Type B pancreatic cell (in vitro differentiated cells): ENCODE results near the gene CTNNA3. TPM values are rescaled to one million over a fixed set of nuclear protein-coding genes. Genes with fewer than 3 reads are reported as not detected.

Experiments used
- DNase-seq: peaks from one replicate; pipeline ENCODE4 v3.0.0; 2021; ENCODE audit warnings: mixed read lengths; ENCODE audit not compliant: unreplicated experiment; ENCODE audit errors: extremely low spot score
- H3K27ac Mint-ChIP-seq: 2 replicates; pipeline ENCODE4 v1.8.0; 2021; ENCODE audit warnings: mild to moderate bottlenecking, mixed read lengths
- H3K27me3 Mint-ChIP-seq: 2 replicates; pipeline ENCODE4 v1.8.0; 2021; ENCODE audit warnings: mixed read lengths
- H3K36me3 Mint-ChIP-seq: 2 replicates; pipeline ENCODE4 v1.8.0; 2021; ENCODE audit warnings: mixed read lengths
- H3K4me1 Mint-ChIP-seq: one replicate; pipeline ENCODE4 v1.8.0; 2021; ENCODE audit warnings: mixed read lengths; ENCODE audit not compliant: unreplicated experiment
- H3K4me3 Mint-ChIP-seq: 2 replicates; pipeline ENCODE4 v1.8.0; 2021; ENCODE audit warnings: mild to moderate bottlenecking, mixed read lengths
- H3K9me3 Mint-ChIP-seq: 2 replicates; pipeline ENCODE4 v1.8.0; 2021; ENCODE audit warnings: mixed read lengths
- total RNA-seq: library from RNA; stranded (reverse); gene quantifications from 2 replicates; pipeline ENCODE4 v1.2.1, GENCODE V29; 2021; ENCODE audit warnings: low replicate concordance
- TF ChIP-seq, protein P1 (sequence below): fragments of 200-600 bp; sonication (generic); conservative IDR thresholded peaks from 2 replicates; pipeline ENCODE4 v1.5.0; 2021; ENCODE audit warnings: antibody characterized with exemption, mild to moderate bottlenecking

CTNNA3 gene
- total RNA-seq, 1 donor from 2014 or later, result 2.6 TPM

DNA sequence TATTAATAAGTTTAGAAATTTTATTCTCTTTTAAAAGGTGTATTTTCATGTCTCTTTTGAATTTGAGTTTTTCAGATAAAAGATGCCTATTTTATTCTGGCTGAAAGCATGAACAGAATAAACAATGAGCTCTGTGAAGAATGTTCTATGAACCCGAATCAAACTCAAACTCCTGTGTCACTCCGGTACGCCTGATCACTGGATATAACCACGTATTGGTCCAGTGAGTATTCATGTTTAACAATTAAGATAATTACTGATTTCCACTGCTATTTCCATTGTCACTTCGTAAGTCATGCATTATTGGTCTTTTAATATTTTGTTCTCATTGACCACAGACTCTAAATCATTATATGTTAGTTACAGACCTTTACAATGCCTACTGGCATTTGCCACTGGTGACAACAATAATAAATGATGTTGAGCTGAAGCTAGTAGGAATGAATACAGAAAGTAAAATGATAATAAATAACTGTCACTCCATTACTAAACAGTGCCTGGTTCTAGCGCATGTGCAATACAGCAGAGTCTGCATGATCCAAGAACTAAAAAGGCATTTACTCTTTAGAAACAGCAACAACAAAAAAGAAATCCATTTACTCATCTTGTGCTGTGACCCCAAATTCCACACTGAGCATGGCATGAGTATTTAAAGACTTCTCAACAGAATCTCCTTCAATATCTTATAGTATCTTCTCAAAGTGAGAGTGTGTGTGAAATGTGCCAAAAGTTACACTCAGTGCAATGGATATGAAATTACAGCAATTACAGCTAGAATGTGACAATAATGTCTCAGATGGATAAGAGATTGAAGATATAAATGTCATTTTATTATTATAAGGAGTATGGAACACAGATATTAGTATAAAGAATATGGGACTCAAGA, 1597.2 kb downstream of the CTNNA3 start:
- H3K27ac Mint-ChIP-seq, result no peak overlapping the region
- TF ChIP-seq, protein P1, sequence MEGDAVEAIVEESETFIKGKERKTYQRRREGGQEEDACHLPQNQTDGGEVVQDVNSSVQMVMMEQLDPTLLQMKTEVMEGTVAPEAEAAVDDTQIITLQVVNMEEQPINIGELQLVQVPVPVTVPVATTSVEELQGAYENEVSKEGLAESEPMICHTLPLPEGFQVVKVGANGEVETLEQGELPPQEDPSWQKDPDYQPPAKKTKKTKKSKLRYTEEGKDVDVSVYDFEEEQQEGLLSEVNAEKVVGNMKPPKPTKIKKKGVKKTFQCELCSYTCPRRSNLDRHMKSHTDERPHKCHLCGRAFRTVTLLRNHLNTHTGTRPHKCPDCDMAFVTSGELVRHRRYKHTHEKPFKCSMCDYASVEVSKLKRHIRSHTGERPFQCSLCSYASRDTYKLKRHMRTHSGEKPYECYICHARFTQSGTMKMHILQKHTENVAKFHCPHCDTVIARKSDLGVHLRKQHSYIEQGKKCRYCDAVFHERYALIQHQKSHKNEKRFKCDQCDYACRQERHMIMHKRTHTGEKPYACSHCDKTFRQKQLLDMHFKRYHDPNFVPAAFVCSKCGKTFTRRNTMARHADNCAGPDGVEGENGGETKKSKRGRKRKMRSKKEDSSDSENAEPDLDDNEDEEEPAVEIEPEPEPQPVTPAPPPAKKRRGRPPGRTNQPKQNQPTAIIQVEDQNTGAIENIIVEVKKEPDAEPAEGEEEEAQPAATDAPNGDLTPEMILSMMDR, result no peak
- no peak for DNase-seq
- no peaks in the 10 kb centered on the region for H3K4me1 Mint-ChIP-seq
- H3K9me3 Mint-ChIP-seq, result no peaks in the 10 kb centered on the region
- H3K4me3 Mint-ChIP-seq, result no peak overlapping the region
- peaks cover 2% of the 10 kb centered on the region for H3K27me3 Mint-ChIP-seq
- no peaks in the 10 kb centered on the region for H3K36me3 Mint-ChIP-seq

DNA sequence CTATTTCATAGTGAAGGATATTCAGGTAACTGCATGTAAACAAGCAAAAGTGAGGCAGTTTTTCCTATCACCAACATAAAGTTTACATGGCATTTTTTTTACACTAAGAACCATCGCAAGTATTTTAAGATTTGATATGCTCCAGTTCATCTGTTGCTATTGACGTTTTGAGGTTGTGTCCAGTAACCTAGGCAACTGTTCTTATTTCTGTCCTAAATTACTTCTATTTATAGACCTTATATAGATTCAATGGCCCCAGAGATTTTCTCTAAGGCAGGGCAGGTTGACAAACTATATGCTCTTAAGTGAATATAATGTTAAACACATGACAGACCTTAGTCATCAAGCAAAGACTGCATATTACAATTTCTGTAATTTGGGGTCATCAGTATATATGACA, 1600.4 kb downstream of the CTNNA3 start:
- no peaks in the 10 kb centered on the region for H3K9me3 Mint-ChIP-seq
- H3K27me3 Mint-ChIP-seq, result peaks cover 3% of the 10 kb centered on the region
- TF ChIP-seq, protein P1, result no peak
- H3K4me3 Mint-ChIP-seq, result no peak overlapping the region
- no peaks in the 10 kb centered on the region for H3K4me1 Mint-ChIP-seq
- H3K27ac Mint-ChIP-seq, result no peak overlapping the region
- DNase-seq, result no peak
- no peaks in the 10 kb centered on the region for H3K36me3 Mint-ChIP-seq

DNA sequence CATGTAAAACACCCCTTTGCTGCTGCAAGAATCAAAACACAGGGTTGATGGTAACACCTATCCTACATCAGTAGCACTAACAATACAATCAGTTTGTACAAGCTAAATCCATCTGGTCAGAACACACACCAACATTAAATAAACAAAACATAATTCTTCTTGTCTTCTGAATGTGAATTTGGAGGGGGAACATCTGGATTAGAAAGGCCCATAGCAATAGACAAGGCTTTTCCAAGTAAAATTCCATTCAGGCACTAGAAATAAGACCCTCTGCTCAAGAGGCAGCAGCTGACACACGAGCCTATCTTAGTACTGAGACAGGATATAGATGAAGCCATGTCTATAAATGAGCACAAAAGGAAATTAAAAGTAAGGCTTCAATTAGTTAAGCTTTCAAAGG, 1610.1 kb downstream of the CTNNA3 start:
- no peak for DNase-seq
- Mint-ChIP-seq H3K9me3 (peaks cover 1% of the 10 kb centered on the region), H3K27me3 (no peaks in the 10 kb centered on the region), H3K4me1 (no peaks in the 10 kb centered on the region), H3K4me3 (no peak overlapping the region), H3K27ac (no peak overlapping the region), H3K36me3 (no peaks in the 10 kb centered on the region)
- TF ChIP-seq, protein P1, result no peak

DNA sequence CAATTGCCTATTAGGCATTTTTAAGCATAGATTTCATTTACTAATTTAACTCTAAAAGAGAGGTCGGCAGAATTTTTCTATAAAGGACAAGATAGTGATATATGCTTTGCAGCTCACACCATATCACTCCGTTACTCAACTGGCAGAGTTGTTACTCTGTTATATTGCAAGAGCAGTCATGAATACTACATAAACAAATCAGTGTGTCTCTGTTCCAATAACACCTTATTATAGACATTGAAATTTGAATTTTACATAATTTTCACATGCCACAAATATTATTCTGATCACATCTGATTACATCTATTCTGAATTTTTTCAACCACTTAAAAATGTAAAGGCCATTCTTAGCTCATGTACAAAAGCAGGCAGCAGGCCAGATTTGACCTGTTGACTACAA, 1624.1 kb downstream of the CTNNA3 start:
- no peak overlapping the region for H3K27ac Mint-ChIP-seq
- no peaks in the 10 kb centered on the region for H3K27me3 Mint-ChIP-seq
- H3K36me3 Mint-ChIP-seq, result no peaks in the 10 kb centered on the region
- H3K9me3 Mint-ChIP-seq, result no peaks in the 10 kb centered on the region
- DNase-seq, result no peak
- no peaks in the 10 kb centered on the region for H3K4me1 Mint-ChIP-seq
- no peak overlapping the region for H3K4me3 Mint-ChIP-seq
- TF ChIP-seq, protein P1, result no peak

DNA sequence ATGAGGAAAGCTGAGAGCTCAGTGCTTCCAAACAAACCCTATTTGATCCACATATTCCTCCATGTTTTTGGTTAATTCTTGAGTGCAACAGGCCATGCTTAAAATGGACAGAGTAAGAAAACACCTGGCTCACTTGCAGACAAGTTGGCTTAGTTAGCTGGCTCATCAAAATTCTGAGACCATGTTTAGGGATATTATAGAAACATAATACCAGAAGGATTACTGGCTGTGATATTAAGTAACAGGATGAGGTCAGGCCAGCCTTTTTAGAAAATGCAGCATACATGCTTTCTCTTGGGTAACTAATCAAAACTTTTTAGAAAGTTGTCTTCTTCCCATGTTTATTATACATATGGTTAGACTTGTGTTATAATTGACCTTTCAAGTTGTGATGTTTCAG, 1637.4 kb downstream of the CTNNA3 start:
- H3K4me3 Mint-ChIP-seq, result no peak overlapping the region
- no peak overlapping the region for H3K27ac Mint-ChIP-seq
- H3K9me3 Mint-ChIP-seq, result no peaks in the 10 kb centered on the region
- no peaks in the 10 kb centered on the region for H3K4me1 Mint-ChIP-seq
- TF ChIP-seq, protein P1, result no peak
- no peaks in the 10 kb centered on the region for H3K36me3 Mint-ChIP-seq
- no peak for DNase-seq
- no peaks in the 10 kb centered on the region for H3K27me3 Mint-ChIP-seq
